ENCODE results near the gene PDSS2. TPM values are rescaled to one million over a fixed set of nuclear protein-coding genes. Genes with fewer than 3 reads are reported as not detected.

Gene PDSS2
- total RNA-seq, 1 donor from 2014 or later = 14.9 TPM

DNA sequence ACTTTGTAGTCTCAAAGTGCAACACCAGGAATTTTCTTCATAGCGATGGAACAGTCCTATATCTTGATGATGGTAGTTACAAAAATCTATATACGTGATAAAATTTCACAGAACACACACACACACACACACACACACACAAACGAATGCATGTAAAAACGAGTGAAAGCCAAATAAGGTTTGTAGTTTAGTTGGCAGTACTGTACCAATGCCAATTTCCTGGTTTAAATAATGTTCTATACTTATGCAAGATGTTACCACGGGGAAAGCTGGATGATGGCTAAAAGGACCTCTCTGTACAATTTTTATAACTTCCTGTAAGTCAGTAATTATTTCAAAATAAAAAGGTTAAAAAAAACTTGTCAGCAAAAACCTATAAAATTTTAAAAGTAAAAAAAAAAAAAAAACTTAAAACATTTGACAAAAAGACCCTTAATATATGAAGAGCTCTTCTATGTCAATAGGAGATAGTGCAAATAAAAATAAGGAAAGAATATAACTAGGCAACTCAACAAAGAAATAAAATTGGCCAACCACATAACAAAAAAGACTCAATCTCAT lies 37.6 kb downstream of the PDSS2 start:
- Histone ChIP-seq H3K4me3 (no peak overlapping the region), H3K36me3 (no peaks in the 10 kb centered on the region), H3K9me3 (ENCODE audit: low read depth) (no peaks in the 10 kb centered on the region), H3K27ac (no peak overlapping the region), H3F3A (ENCODE audit: low read depth) (no peaks in the 10 kb centered on the region), H4K20me1 (ENCODE audit: low read depth) (no peaks in the 10 kb centered on the region), H3K4me1 (no peaks in the 10 kb centered on the region), H3K9ac (no peak overlapping the region), H2AFZ (replicated peaks) (no peak overlapping the region), H3K27me3 (no peaks in the 10 kb centered on the region), H3K79me2 (ENCODE audit: low read depth) (peaks cover 7% of the 10 kb centered on the region), H3K4me2 (no peak overlapping the region)
- peaks cover 13% of the 10 kb centered on the region for H3K36me3 Mint-ChIP-seq
- H3K9me3 Mint-ChIP-seq = peaks cover 13% of the 10 kb centered on the region
- H3K4me3 Mint-ChIP-seq = no peak overlapping the region
- TF ChIP-seq, protein P1, sequence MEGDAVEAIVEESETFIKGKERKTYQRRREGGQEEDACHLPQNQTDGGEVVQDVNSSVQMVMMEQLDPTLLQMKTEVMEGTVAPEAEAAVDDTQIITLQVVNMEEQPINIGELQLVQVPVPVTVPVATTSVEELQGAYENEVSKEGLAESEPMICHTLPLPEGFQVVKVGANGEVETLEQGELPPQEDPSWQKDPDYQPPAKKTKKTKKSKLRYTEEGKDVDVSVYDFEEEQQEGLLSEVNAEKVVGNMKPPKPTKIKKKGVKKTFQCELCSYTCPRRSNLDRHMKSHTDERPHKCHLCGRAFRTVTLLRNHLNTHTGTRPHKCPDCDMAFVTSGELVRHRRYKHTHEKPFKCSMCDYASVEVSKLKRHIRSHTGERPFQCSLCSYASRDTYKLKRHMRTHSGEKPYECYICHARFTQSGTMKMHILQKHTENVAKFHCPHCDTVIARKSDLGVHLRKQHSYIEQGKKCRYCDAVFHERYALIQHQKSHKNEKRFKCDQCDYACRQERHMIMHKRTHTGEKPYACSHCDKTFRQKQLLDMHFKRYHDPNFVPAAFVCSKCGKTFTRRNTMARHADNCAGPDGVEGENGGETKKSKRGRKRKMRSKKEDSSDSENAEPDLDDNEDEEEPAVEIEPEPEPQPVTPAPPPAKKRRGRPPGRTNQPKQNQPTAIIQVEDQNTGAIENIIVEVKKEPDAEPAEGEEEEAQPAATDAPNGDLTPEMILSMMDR (IDR thresholded peaks at IDR 0.05) = no peak
- TF ChIP-seq EZH2 (IDR thresholded peaks at IDR 0.05) (no peak), EZH2phosphoT487 (IDR thresholded peaks at IDR 0.05) (no peak)
- peaks cover 3% of the 10 kb centered on the region for H3K27me3 Mint-ChIP-seq (ENCODE audit: insufficient read depth, low read depth)
- H3K4me1 Mint-ChIP-seq = peaks cover 7% of the 10 kb centered on the region
- no peak overlapping the region for H3K27ac Mint-ChIP-seq
- no peak for DNase-seq (ENCODE audit: low spot score)

DNA sequence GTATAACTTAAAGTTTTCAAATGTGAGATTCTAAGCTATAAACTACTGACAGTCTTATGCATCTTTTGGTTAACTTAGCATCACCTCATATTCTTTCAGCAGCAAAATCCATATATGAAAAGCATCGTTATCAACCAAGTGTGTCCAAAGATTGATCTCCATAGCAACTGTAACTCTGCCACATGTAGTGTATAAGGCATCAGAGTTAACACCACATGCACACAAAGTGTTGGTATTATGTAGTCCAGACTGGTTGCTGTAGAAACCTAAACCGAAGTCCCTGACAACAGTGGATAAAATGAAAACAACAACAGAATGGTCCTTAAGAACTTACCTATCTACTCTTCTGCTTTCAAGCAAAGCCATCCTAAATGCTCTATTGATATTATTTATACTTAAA lies 39.6 kb downstream of the PDSS2 start:
- Mint-ChIP-seq H3K27me3 (ENCODE audit: insufficient read depth, low read depth) (peaks cover 3% of the 10 kb centered on the region), H3K4me1 (peaks cover 10% of the 10 kb centered on the region), H3K9me3 (peaks cover 5% of the 10 kb centered on the region), H3K27ac (no peak overlapping the region), H3K36me3 (peaks cover 6% of the 10 kb centered on the region), H3K4me3 (no peak overlapping the region)
- no peaks in the 10 kb centered on the region for H3K27me3 ChIP-seq
- H3K9ac ChIP-seq = no peak overlapping the region
- H3K27ac ChIP-seq = no peak overlapping the region
- H3K4me2 ChIP-seq = no peak overlapping the region
- no peaks in the 10 kb centered on the region for H3K9me3 ChIP-seq (ENCODE audit: low read depth)
- H3K4me1 ChIP-seq = no peaks in the 10 kb centered on the region
- no peaks in the 10 kb centered on the region for H4K20me1 ChIP-seq (ENCODE audit: low read depth)
- TF ChIP-seq EZH2phosphoT487 (IDR thresholded peaks at IDR 0.05) = no peak
- TF ChIP-seq EZH2 (IDR thresholded peaks at IDR 0.05) = no peak
- TF ChIP-seq, protein P1 (IDR thresholded peaks at IDR 0.05) = no peak
- no peak for DNase-seq (ENCODE audit: low spot score)
- no peaks in the 10 kb centered on the region for H3K36me3 ChIP-seq
- H3K4me3 ChIP-seq = no peak overlapping the region
- H2AFZ ChIP-seq (replicated peaks) = no peak overlapping the region
- peaks cover 10% of the 10 kb centered on the region for H3K79me2 ChIP-seq (ENCODE audit: low read depth)
- no peaks in the 10 kb centered on the region for H3F3A ChIP-seq (ENCODE audit: low read depth)

DNA sequence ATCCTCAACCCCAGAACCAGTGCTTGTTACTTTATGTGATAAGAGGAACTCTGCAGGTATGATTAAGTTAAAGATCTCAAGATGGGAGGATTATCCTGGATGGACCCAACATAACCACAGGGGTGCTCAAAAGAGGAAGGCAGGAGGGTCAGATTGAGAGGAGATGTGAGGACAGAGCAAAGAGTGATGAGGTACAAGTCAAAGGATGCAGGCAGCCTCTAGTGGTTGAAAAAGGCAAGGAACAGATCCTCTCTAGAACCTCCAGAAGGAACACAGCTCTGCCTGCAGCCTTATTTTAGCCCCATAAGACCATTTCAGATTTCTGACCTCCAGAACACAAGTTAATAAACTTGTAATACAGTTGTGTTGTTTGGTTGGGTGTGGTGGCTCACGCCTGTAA lies 41.2 kb downstream of the PDSS2 start:
- DNase-seq (ENCODE audit: low spot score) = peak; percentile 20
- H3K36me3 Mint-ChIP-seq = peaks cover 2% of the 10 kb centered on the region
- Histone ChIP-seq H3F3A (ENCODE audit: low read depth) (no peaks in the 10 kb centered on the region), H4K20me1 (ENCODE audit: low read depth) (no peaks in the 10 kb centered on the region), H3K9me3 (ENCODE audit: low read depth) (no peaks in the 10 kb centered on the region), H3K4me1 (no peaks in the 10 kb centered on the region), H2AFZ (replicated peaks) (no peak overlapping the region), H3K9ac (no peak overlapping the region), H3K4me2 (no peak overlapping the region), H3K36me3 (no peaks in the 10 kb centered on the region), H3K27me3 (no peaks in the 10 kb centered on the region), H3K79me2 (ENCODE audit: low read depth) (peaks cover 10% of the 10 kb centered on the region), H3K4me3 (no peak overlapping the region), H3K27ac (no peak overlapping the region)
- H3K4me1 Mint-ChIP-seq = peaks cover 10% of the 10 kb centered on the region
- no peaks in the 10 kb centered on the region for H3K9me3 Mint-ChIP-seq
- H3K27me3 Mint-ChIP-seq (ENCODE audit: insufficient read depth, low read depth) = peaks cover 3% of the 10 kb centered on the region
- no peak overlapping the region for H3K27ac Mint-ChIP-seq
- no peak for TF ChIP-seq EZH2phosphoT487 (IDR thresholded peaks at IDR 0.05)
- TF ChIP-seq, protein P1 (IDR thresholded peaks at IDR 0.05) = peak; percentile 44
- TF ChIP-seq EZH2 (IDR thresholded peaks at IDR 0.05) = no peak
- no peak overlapping the region for H3K4me3 Mint-ChIP-seq
